CD4-positive, alpha-beta memory T cell (primary cell): Measurements from ENCODE around the gene ALDH3B2. TPM values are rescaled to one million over a fixed set of nuclear protein-coding genes. Genes with fewer than 3 reads are reported as not detected.
"Not testable (repeated sequence)": the region's sequence is repeated elsewhere in the genome, so short reads cannot be mapped to it uniquely, and the experiment has no call there.

Experiments used
- CTCF ChIA-PET: fragments of 350-600 bp; sonication (Branson Sonifier 250); formaldehyde crosslinking; loops from one replicate; lab custom pipeline; 2021; ENCODE audit warnings: inconsistent platforms; ENCODE audit not compliant: partially characterized antibody; lab: Charles Lee
- POLR2A ChIA-PET: fragments of 350-600 bp; sonication (Branson Sonifier 250); formaldehyde crosslinking; loops from one replicate; lab custom pipeline; 2021; ENCODE audit not compliant: partially characterized antibody; lab: Charles Lee
- DNase-seq, 5 donors: peaks; one replicate each; pipeline versions ENCODE4 v3.0.0 to v3.0.0-alpha.2; 2020 to 2022; ENCODE audit warnings: mixed read lengths in 1 of 5
- H3K27ac ChIP-seq: one replicate; pipeline ENCODE4 v1.7.0; 2013; ENCODE audit warnings: low read depth, low read length
- H3K27me3 ChIP-seq: 2 replicates; pipeline ENCODE4 v1.7.0; 2013; ENCODE audit warnings: mild to moderate bottlenecking, low read length, moderate library complexity; ENCODE audit not compliant: insufficient read depth
- H3K36me3 ChIP-seq: 2 replicates; pipeline ENCODE4 v1.7.0; 2013; ENCODE audit warnings: mild to moderate bottlenecking, low read length, moderate library complexity; ENCODE audit not compliant: insufficient read depth
- H3K4me1 ChIP-seq: 2 replicates; pipeline ENCODE4 v1.7.0; 2013; ENCODE audit warnings: mild to moderate bottlenecking, low read length, moderate library complexity; ENCODE audit not compliant: insufficient read depth
- H3K4me3 ChIP-seq, 2 donors: one replicate each; pipeline ENCODE4 v1.7.0; 2013; ENCODE audit warnings: low read length in 2 of 2, mild to moderate bottlenecking in 1 of 2
- H3K9me3 ChIP-seq, 2 donors: one replicate each; pipeline ENCODE4 v1.7.0; 2013; ENCODE audit warnings: low read length in 2 of 2, control low read depth in 1 of 2; ENCODE audit not compliant: control insufficient read depth in 1 of 2
- H3K27ac Mint-ChIP-seq, 7 donors: one replicate each; pipeline ENCODE4 v1.8.0; 2020 to 2021; ENCODE audit warnings: mixed read lengths in 7 of 7, mild to moderate bottlenecking in 6 of 7, inconsistent platforms in 3 of 7, moderate library complexity in 3 of 7
- H3K27me3 Mint-ChIP-seq, 2 donors: one replicate each; pipeline ENCODE4 v1.8.0; 2020 to 2021; ENCODE audit warnings: mixed read lengths in 2 of 2
- H3K36me3 Mint-ChIP-seq, 2 donors: one replicate each; pipeline ENCODE4 v1.8.0; 2020 to 2021; ENCODE audit warnings: mixed read lengths in 2 of 2, inconsistent platforms in 1 of 2, mild to moderate bottlenecking in 1 of 2
- H3K4me1 Mint-ChIP-seq, 4 donors: one replicate each; pipeline ENCODE4 v1.8.0; 2020 to 2021; ENCODE audit warnings: mixed read lengths in 4 of 4, mild to moderate bottlenecking in 1 of 4
- H3K4me3 Mint-ChIP-seq, 8 donors: one replicate each; pipeline ENCODE4 v1.8.0; 2020 to 2021; ENCODE audit warnings: mixed read lengths in 8 of 8, mild to moderate bottlenecking in 7 of 8, moderate library complexity in 6 of 8, inconsistent platforms in 3 of 8
- H3K9me3 Mint-ChIP-seq, 8 donors: one replicate each; pipeline ENCODE4 v1.8.0; 2020 to 2021; ENCODE audit warnings: mixed read lengths in 8 of 8, mild to moderate bottlenecking in 5 of 8, inconsistent platforms in 3 of 8, moderate library complexity in 1 of 8
- intact Hi-C: fragments of 100-400 bp; cut with micrococcal nuclease; formaldehyde crosslinking; loops from one replicate; pipeline ENCODE4 v1.15.1; 2023
- polyA plus RNA-seq, 2 donors: library from polyadenylated mRNA; unstranded; fragments of 300-500 nt; fragmentation: Illumina TruSeq; gene quantifications; one replicate each; pipeline ENCODE4 v1.2.3, GENCODE V29; 2021
- total RNA-seq, 2 experiments: library from RNA; stranded (reverse); gene quantifications; one replicate each; pipeline ENCODE4 v1.2.3, GENCODE V29; 2021

ALDH3B2 gene
- total and polyA plus RNA-seq, 4 experiments from 2014 or later, result not detected

DNA sequence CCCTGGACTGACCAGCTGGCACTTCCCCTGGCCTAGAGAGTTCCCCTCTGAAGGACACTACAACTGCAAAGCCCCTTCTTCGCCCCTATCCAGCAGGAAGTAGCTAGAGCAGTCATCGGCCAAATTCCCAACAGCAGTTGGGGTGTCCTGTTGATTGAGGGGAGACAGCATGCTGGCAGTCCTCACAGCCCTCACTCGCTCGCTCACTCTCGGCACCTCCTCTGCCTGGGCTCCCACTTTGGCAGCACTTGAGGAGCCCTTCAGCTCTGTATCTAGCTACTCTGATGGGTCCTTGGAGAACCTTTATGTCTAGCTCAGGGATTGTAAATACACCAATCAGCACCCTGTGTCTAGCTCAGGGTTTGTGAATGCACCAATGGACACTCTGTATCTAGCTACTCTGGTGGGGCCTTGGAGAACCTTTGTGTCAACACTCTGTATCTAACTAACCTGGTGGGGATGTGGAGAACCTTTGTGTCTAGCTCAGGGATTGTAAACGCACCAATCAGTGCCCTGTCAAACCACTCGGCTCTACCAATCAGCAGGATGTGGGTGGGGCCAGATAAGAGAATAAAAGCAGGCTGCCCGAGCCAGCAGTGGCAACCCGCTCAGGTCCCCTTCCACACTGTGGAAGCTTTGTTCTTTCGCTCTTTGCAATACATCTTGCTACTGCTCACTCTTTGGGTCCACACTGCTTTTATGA is 48.1 kb downstream of the ALDH3B2 start:
- H3K9me3 ChIP-seq, H3K4me3 Mint-ChIP-seq, H3K4me3 ChIP-seq, H3K27me3 ChIP-seq, DNase-seq, H3K36me3 ChIP-seq, H3K9me3 Mint-ChIP-seq, H3K27ac ChIP-seq, H3K36me3 Mint-ChIP-seq, H3K27me3 Mint-ChIP-seq: not testable (repeated sequence)
- peaks cover 14% of the 10 kb centered on the region for H3K4me1 ChIP-seq
- ChIA-PET POLR2A (interaction anchor here (2.9 kb wide), 1 partner anchor 12 kb away, joined by 12 read pairs; no protein-coding TSS in a partner anchor), CTCF (interaction anchor here (0.9 to 6.3 kb wide), 6 partner anchors 9 to 36 kb away, joined by 3 to 67 read pairs (median 4); partner anchors contain the start of gene ACY3)
- intact Hi-C loops, result loop anchor here (5.0 kb wide), 1 partner anchor 91 kb away; no protein-coding TSS in a partner anchor
- Mint-ChIP-seq H3K27ac (peak overlapping the region in 1 of 7 donors; percentile 67), H3K4me1 (peaks cover 3 to 11% (median 8%) of the 10 kb centered on the region in 4 donors)

DNA sequence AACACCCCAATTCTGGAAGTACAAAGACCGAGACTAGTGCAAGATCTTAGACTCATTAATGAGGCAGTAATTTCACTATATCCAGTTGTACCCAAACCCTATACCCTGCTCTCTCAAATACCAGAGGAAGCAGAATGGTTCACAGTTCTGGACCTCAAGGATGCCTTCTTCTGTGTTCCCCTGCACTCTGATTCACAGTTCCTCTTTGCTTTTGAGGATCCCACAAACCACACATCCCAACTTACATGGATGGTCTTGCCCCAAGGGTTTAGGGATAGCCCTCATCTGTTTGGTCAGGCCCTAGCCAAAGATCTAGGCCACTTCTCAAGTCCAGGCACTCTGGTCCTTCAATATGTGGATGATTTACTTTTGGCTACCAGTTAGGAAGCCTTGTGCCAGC is 50.6 kb downstream of the ALDH3B2 start:
- intact Hi-C loops, H3K27ac ChIP-seq, H3K4me1 Mint-ChIP-seq, H3K9me3 Mint-ChIP-seq, H3K4me1 ChIP-seq, H3K27me3 Mint-ChIP-seq, POLR2A ChIA-PET, H3K4me3 ChIP-seq, DNase-seq, H3K36me3 ChIP-seq, H3K27me3 ChIP-seq, H3K4me3 Mint-ChIP-seq, H3K27ac Mint-ChIP-seq, H3K9me3 ChIP-seq, H3K36me3 Mint-ChIP-seq: not testable (repeated sequence)
- CTCF ChIA-PET, result interaction anchor here (1.5 kb wide), 1 partner anchor 10 kb away, joined by 4 read pairs; no protein-coding TSS in a partner anchor

DNA sequence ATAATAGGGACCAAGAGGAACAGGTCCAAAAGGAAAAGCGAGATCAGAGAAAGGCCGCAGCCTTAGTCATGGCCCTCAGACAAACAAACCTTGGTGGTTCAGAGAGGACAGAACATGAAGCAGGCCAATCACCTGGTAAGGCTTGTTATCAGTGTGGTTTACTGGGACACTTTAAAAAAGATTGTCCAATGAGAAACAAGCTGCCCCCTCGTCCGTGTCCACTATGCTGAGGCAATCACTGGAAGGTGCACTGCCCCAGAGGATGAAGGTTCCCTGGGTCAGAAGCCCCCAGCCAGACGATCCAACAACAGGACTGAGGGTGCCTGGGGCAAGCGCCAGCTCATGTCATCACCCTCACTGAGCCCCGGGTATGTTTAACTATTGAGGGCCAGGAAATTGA is 51.5 kb downstream of the ALDH3B2 start:
- H3K4me3 ChIP-seq, intact Hi-C loops, H3K9me3 Mint-ChIP-seq, H3K27ac Mint-ChIP-seq, POLR2A ChIA-PET, H3K9me3 ChIP-seq, DNase-seq, H3K36me3 ChIP-seq, H3K27me3 ChIP-seq, H3K4me1 ChIP-seq, H3K4me3 Mint-ChIP-seq, H3K27me3 Mint-ChIP-seq, H3K4me1 Mint-ChIP-seq, H3K27ac ChIP-seq, H3K36me3 Mint-ChIP-seq: not testable (repeated sequence)
- CTCF ChIA-PET, result interaction anchor here (1.5 kb wide), 1 partner anchor 9 kb away, joined by 4 read pairs; no protein-coding TSS in a partner anchor

GRCh38 chr11:67621928-67622327 is 52.5 kb downstream of the ALDH3B2 start:
- H3K4me1 Mint-ChIP-seq, H3K4me1 ChIP-seq, H3K4me3 ChIP-seq, H3K9me3 Mint-ChIP-seq, H3K4me3 Mint-ChIP-seq, H3K27me3 Mint-ChIP-seq, H3K27ac ChIP-seq, POLR2A ChIA-PET, H3K27me3 ChIP-seq, H3K9me3 ChIP-seq, DNase-seq, intact Hi-C loops, H3K36me3 Mint-ChIP-seq, H3K36me3 ChIP-seq, H3K27ac Mint-ChIP-seq, CTCF ChIA-PET: not testable (repeated sequence)

DNA sequence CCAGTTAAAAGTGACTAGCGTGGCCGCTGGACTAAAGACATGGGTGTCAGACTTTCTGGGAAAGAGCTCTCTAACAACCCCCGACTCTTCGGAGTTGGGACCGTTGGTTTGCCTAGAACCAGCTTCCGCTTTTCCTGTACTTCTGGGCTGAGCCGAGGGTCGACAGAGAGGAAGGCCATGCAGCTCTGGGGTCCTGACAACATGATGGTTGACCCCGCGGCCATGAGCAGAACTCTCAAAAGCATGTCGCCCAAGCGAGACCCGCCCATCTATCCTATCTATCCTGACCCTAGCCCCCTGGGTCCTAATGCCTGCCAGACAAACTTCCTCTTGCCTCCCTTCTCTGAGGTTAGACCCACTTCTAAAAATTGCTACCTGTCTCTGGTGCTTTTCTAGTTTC is 53.8 kb downstream of the ALDH3B2 start:
- CTCF ChIA-PET, result interaction anchor here (1.4 kb wide), 1 partner anchor 8 kb away, joined by 3 read pairs; no protein-coding TSS in a partner anchor
- POLR2A ChIA-PET, H3K27me3 Mint-ChIP-seq, intact Hi-C loops, H3K27ac ChIP-seq, H3K9me3 ChIP-seq, H3K9me3 Mint-ChIP-seq, H3K4me1 ChIP-seq, H3K27ac Mint-ChIP-seq, H3K36me3 ChIP-seq, DNase-seq, H3K36me3 Mint-ChIP-seq, H3K27me3 ChIP-seq, H3K4me3 Mint-ChIP-seq, H3K4me3 ChIP-seq, H3K4me1 Mint-ChIP-seq: not testable (repeated sequence)

DNA sequence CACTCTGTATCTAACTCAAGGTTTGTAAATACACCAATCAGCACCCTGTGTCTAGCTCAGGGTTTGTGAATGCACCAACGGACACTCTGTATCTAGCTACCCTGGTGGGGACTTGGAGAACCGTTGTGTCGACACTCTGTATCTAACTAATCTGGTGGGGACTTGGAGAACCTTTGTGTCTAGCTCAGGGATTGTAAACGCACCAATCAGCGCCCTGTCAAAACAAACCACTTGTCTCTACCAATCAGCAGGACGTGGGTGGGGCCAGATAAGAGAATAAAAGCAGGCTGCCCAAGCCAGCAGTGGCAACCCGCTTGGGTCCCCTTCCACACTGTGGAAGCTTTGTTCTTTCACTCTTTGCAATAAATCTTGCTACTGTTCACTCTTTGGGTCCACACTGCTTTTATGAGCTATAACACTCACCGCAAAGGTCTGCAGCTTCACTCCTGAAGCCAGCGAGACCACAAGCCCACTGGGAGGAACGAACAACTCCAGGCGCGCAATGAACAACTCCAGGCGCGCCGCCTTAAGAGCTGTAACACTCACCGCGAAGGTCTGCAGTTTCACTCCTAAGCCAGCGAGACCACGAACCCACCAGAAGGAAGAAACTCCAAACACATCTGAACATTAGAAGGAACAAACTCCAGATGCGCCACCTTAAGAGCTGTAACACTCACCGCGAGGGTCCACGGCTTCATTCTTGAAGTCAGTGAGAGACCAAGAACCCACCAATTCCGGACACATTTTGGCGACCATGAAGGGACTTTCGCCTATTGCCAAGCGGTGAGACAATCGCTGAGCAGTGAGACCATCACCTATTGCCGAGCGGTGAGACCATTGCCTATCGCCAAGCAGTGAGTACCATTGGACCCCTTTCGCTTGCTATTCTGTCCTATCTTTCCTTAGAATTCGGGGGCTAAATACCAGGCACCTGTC is 54.5 kb downstream of the ALDH3B2 start:
- POLR2A ChIA-PET, result not testable (repeated sequence)

More for the DNA sequence above, 54.5 kb downstream of the ALDH3B2 start:
- H3K27me3 Mint-ChIP-seq, H3K36me3 Mint-ChIP-seq, H3K4me3 Mint-ChIP-seq, H3K27me3 ChIP-seq, H3K27ac ChIP-seq, H3K4me3 ChIP-seq, DNase-seq, H3K27ac Mint-ChIP-seq, H3K9me3 Mint-ChIP-seq, intact Hi-C loops, H3K9me3 ChIP-seq, H3K36me3 ChIP-seq: not testable (repeated sequence)
- peaks cover 1 to 14% (median 4%) of the 10 kb centered on the region in 4 donors for H3K4me1 Mint-ChIP-seq
- CTCF ChIA-PET, result interaction anchor here (1.4 kb wide), 2 partner anchors 9 to 16 kb away, joined by 3 read pairs; no protein-coding TSS in a partner anchor
- peaks cover 13% of the 10 kb centered on the region for H3K4me1 ChIP-seq
